NCI-H146 treated with DMSO at 0.1 percent for 48 hours (cell line): Measurements from ENCODE around the gene IFNA16.
A peak's percentile ranks its signal among the peaks of the same experiment; 100 is the strongest.
"Not testable (repeated sequence)": the region's sequence is repeated elsewhere in the genome, so short reads cannot be mapped to it uniquely, and the experiment has no call there.

Experiments used
- DNase-seq: peaks from one replicate; lab custom pipeline; 2025; ENCODE audit not compliant: unreplicated experiment; lab: John Stamatoyannopoulos, UW

Gene IFNA16

DNA sequence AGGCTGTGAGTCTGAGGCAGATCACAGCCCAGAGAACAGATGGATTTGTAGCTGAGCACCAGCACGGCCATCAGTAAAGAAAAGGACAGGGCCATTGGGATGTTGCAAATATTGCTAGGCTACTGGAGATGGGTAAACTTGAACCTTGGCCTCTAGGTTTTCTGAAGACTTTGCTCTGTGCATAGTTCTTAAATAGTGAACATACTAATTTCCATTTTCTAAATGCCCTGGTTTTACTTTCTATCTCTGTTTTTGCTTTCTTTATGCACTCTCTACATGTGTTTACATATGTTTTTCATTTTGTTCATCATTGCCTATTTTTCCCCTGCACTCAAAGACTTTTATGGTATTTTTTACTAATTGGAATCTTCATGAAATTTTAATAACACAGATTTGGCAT is at the start of gene IFNA16:
IFNA16 (minus strand) TSS at position 101 of the 400 bp plus-strand sequence; CDS start at position 95, 6 bp downstream.
- DNase-seq: not testable (repeated sequence)

DNA sequence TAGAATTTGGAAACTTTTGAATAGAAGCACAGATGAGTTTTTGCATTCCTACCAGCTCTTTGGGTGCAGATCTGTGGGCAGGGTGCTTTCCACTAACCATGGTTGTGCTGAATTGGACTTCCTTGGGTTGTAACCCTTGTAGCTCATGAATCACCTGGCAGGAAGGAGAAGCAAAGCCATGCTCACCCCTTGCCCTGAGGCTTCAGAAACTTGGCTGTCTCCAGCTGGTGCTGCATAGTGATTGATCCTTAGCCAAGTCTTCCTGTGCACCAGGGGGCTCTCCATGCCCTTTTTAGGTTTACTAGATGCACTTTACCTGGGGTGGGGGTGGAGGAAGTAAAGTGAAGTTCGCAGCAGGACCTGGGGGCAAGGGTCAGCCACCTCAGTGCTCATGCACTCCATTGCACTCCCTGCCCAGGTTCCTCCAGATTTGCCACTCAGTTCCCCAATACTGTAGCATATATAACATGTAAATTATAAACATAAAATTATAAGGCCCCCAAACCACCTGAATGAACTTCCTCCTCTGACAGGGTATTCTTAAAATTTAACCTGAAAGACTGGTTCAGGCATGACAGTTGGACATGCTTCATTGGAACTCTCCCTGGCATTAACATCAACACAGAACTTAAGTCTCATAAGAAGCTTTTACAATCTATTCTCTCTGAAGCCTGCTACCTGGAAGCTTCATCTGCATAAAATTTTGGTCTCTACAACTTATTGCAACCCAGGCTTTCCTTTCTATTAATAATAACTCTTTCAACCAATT is 48.5 kb upstream of the IFNA16 start:
- DNase-seq: no peak

- DNase-seq: no peak
These were observed 38.6 kb upstream of the IFNA16 start for GRCh38 chr9:21255538-21256212.

- no peak for DNase-seq
These were observed 35.8 kb upstream of the IFNA16 start for GRCh38 chr9:21252721-21253547.

- DNase-seq: no peak
These were observed 34.5 kb upstream of the IFNA16 start for GRCh38 chr9:21251638-21252037.

GRCh38 chr9:21251190-21251589 is 34.1 kb upstream of the IFNA16 start:
- DNase-seq: no peak

DNA sequence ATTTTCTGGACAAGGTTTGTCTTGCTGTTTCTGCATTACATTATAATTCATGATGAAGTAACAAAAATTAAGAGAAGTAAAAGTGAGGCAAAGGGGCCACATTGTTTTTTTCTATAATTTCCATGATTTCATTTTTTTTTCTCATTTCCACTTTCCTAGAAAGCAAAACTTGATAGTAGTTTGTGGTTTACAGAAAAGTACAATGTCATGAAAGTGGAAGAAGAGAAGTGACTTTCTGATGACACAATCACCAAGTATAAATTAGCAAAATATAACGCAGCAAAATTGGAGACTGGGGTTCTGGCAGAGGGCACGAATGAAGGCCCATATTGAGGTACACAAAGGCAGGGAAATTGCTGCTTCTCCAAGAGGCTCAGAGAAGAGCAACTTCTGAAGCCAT is 27.7 kb upstream of the IFNA16 start:
- no peak for DNase-seq

GRCh38 chr9:21239911-21240310 is 22.8 kb upstream of the IFNA16 start, which contains the start of gene IFNA14:
Gene IFNA14, minus strand, starts transcription at chr9:21240005. Its CDS starts 70 bp downstream, at chr9:21239935.
- DNase-seq: no peak

DNA sequence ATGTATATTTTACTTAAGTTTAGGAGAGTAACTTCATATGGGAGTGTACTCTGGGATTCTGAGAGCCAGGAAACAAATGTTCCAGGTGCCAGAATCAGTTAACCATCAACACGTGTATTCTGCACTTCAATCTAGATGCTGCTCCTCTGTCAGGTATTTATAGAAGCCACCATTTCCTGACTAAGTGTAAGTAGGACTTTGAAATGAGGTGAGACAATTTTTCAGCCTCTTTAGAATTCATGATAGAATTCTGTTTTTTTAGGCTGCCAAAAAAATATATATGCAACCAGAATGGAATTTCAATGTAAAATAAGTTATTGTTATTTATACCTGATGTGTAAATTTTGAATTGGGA is 19.2 kb upstream of the IFNA16 start:
- not testable (repeated sequence) for DNase-seq

GRCh38 chr9:21235468-21236359 is 18.6 kb upstream of the IFNA16 start:
- DNase-seq: peak; percentile 10

GRCh38 chr9:21234153-21234687 is 17.1 kb upstream of the IFNA16 start:
- no peak for DNase-seq

- no peak for DNase-seq
These were observed 16.1 kb upstream of the IFNA16 start for GRCh38 chr9:21233258-21233657.

GRCh38 chr9:21228122-21228521 is 11.0 kb upstream of the IFNA16 start, which contains the start of gene IFNA17:
Gene IFNA17, minus strand, starts transcription at chr9:21228222. Its CDS starts 49 bp downstream, at chr9:21228173.
- no peak for DNase-seq

- DNase-seq: not testable (repeated sequence)
These were observed 3.4 kb downstream of the IFNA16 start for GRCh38 chr9:21213411-21214326.

DNA sequence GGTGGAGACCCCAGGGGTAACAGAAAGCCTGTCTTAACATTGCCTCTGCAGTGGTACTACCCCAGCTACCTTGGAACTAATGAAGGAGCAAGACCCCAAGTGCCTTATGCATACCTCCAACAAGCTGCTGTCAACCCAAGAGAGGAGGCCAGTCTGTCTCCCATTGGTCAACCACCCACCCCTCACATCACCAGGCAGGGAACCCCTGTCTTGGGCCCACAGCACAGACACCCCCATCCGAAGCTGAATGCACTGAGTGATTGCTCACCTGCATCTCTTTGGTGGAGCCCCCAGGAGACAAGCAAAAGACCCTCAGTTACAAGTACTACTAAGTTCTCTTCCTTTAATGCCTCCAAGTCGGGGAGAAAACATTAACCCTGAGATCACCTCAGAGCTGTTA is 5.0 kb downstream of the IFNA16 start:
- DNase-seq: not testable (repeated sequence)

- not testable (repeated sequence) for DNase-seq
These were observed 6.3 kb downstream of the IFNA16 start for GRCh38 chr9:21210782-21211181.

- no peak for DNase-seq
These were observed 6.8 kb downstream of the IFNA16 start for GRCh38 chr9:21210311-21210710.

- DNase-seq: not testable (repeated sequence)
These were observed 10.1 kb downstream of the IFNA16 start, which contains the start of gene IFNA10 for GRCh38 chr9:21207043-21207442. Gene IFNA10, minus strand, starts transcription at chr9:21207143. Its CDS starts 46 bp downstream, at chr9:21207097.

DNA sequence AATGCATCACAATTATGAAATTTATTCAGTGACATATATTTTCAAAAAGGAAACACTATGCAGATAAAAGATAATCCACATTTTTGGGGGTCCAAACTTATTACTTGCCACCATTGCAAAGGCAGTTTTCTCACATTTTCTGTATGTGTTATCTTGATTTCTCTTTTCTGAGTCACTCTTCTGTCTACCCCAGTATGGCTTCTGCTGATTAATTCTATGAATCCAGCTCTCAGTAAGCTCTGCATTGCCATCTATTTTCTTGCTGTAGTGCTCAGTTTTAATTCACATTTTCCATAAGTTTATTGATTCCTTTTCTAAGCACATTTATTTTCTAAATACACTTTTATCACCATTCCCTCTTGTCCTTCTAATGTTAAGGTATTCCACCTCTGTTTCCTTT is 11.9 kb downstream of the IFNA16 start:
- DNase-seq: no peak
